ENCODE measurements around the gene C19orf81.

C19orf81 gene

DNA sequence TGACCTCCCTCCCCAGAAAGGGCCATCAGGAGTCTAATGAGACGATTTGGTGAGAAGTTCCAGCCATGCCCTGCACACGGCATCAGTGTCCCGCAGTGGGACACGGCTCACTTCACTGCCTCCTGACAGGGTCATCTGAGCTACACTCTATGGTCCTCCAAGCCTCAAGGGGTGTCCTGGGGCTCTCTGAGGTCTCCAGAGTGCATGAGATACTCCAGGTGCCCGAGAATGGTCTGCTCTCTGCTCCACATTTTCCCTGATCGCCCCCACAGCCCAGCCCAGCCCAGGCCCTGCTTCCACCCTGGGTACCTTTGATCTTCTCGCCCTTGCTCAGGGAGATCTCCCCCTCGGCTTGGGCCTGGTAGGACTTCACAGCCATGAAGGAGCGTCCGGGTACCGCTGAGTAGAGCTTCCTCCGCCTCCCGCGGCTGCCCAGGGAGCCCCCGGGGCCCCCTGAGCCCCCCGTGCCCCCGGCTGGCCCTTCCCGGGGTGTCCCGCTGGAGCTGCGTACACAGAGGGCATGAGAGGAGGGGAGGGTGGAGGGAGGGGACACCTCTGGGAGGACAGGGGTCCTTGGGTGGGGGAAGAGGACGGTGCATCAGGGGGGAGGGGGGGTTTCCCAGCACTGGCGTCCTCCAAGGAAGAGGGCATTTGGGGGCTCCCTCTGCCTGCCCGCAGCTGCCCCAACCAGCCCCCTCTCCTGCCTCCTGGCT is 53.1 kb downstream of the C19orf81 start:
- Histone ChIP-seq H3K4me1 (ENCODE audit: control insufficient read depth, insufficient read depth, low read length, poor library complexity, severe bottlenecking) (no peaks in the 10 kb centered on the region), H3K4me3 (ENCODE audit: extremely low read depth, insufficient read depth, low read length, poor library complexity, severe bottlenecking) (no peak overlapping the region), H3K9me3 (ENCODE audit: control insufficient read depth, low read length) (no peaks in the 10 kb centered on the region), H3K36me3 (ENCODE audit: control insufficient read depth, insufficient read depth, low read length) (no peaks in the 10 kb centered on the region), H3K27ac (ENCODE audit: low read depth, low read length, severe bottlenecking) (no peak overlapping the region)
- 88 to 89% methylated on average over 7 to 13 of the region's 23 CpGs for WGBS, 2 experiments (ENCODE audit: insufficient coverage in 2 of 2)

DNA sequence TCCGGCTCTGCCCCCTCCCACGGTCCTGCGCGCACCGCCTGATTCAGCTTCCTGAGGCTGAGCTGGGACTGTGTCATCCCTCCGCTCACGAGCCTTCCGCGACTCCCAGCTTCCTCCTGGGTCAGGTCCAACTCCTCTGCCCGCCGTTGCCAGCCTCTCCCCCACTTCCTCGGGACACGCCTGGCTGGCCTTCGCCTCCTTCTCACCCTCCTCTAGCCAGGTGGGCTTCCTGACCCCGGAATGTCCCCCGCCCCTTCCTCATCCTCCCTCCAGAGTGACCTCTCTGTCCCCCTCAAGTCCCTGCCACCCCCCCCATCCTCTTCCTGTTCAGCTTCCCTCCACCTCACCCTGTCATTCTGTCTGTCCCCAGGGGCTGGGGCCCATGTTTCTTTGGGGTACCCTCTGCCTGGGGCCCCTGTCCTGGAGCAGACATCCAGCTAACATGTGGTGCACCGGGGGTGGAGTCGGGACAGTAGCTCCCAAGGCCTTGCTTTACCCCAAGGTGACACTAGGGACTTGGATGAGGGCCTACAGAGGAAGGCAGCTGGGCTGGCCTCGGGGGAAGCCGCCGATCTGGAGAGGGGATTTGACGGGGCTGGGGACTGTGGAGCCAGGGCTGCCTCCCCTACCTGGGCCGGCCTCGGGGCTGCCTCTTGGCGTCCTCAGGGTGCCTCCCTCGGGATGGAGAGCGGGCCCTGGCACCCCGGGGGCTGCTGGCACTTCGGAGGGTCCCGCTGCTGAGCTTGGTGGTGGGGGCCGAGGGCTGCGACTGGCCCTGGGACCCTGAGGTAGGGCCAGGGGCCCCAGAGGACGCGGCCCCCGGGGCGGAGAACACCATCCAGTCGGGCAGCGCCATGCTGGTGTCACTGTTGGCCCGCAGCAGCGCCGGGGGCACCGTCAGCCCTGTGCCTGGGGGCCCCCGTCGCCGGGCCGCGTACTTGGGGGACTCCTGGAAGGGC is 53.9 kb downstream of the C19orf81 start:
- H3K27ac ChIP-seq (ENCODE audit: low read depth, low read length, severe bottlenecking) = no peak overlapping the region
- 81 to 87% methylated on average over 23 to 38 of the region's 47 CpGs for WGBS, 2 experiments (ENCODE audit: insufficient coverage in 2 of 2)
- no peak overlapping the region for H3K4me3 ChIP-seq (ENCODE audit: extremely low read depth, insufficient read depth, low read length, poor library complexity, severe bottlenecking)
- no peaks in the 10 kb centered on the region for H3K4me1 ChIP-seq (ENCODE audit: control insufficient read depth, insufficient read depth, low read length, poor library complexity, severe bottlenecking)
- H3K36me3 ChIP-seq (ENCODE audit: control insufficient read depth, insufficient read depth, low read length) = no peaks in the 10 kb centered on the region
- H3K9me3 ChIP-seq (ENCODE audit: control insufficient read depth, low read length) = no peaks in the 10 kb centered on the region

DNA sequence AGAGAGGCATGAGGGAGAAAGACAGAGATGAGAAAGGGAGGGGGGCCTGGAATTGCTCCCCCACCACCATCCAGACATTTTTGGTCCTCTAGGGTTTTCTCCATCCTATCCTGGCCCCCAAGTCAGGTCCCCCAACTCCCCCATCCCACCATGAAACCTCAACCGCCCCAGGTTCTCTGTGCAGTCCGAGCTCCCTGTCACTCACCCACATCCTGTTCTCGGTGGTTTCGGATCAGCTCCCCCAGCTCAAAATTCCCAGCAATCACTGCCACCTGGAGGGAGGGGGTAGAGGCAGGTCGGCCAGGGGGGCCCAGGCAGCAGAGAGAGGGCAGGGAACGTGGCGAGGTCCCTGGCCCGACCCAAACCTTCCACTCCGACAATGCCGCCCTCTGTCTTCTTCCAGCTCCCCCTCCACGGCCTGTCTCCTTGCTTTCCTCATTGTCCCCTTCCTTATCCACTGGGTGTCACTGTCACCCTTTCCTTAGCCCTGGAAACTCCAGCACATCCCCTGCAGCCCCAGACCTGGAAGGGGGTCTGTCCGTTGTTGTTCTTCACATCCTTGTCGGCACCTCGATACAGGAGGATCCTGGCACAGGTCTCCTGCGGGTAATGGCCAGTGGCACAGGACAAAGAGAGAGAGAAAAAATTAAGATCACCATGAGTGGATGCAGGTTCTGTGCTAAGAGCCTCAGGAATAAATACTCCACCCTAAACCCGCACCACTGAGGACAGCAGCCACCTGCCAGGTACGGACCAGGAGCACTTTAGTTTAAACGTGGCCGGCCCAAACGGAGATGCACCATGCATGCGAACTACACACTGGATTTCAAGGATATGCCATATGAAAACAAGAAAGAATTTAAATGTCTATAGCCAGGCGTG is 54.9 kb downstream of the C19orf81 start:
- no peaks in the 10 kb centered on the region for H3K4me1 ChIP-seq (ENCODE audit: control insufficient read depth, insufficient read depth, low read length, poor library complexity, severe bottlenecking)
- no peaks in the 10 kb centered on the region for H3K9me3 ChIP-seq (ENCODE audit: control insufficient read depth, low read length)
- no peaks in the 10 kb centered on the region for H3K36me3 ChIP-seq (ENCODE audit: control insufficient read depth, insufficient read depth, low read length)
- 55 to 57% methylated on average over 13 to 21 of the region's 22 CpGs for WGBS, 2 experiments (ENCODE audit: insufficient coverage in 2 of 2)
- H3K27ac ChIP-seq (ENCODE audit: low read depth, low read length, severe bottlenecking) = no peak overlapping the region
- H3K4me3 ChIP-seq (ENCODE audit: extremely low read depth, insufficient read depth, low read length, poor library complexity, severe bottlenecking) = no peak overlapping the region

DNA sequence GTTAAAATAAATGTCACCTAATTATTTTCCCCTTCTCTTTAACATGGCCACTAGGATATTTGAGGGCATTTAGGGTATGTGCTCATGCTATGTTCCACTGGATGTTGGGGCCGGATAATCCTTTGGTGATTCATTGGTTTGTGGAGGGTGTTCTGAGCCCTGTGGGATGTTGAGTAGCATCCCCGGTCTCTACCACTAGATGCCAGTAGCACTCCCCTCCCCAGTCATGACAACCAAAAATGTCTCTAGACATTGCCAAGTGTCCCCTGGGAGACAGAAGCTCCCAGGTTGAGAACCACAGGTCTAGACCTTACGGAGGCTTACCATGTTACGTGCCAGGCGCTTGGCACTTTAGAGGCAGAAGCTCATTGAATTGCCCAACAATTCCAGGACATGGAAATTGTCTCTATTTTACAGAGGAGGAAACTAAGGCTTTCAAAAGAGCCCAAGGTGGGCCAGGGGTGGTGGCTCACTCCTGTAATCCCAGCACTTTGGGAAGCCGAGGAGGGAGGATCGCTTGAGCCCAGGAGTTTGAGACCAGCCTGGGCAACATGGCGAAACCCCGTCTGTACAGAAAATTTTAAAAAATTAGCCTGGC is 56.3 kb downstream of the C19orf81 start:
- H3K9me3 ChIP-seq (ENCODE audit: control insufficient read depth, low read length) = no peaks in the 10 kb centered on the region
- H3K4me1 ChIP-seq (ENCODE audit: control insufficient read depth, insufficient read depth, low read length, poor library complexity, severe bottlenecking) = no peaks in the 10 kb centered on the region
- H3K27ac ChIP-seq (ENCODE audit: low read depth, low read length, severe bottlenecking) = no peak overlapping the region
- H3K4me3 ChIP-seq (ENCODE audit: extremely low read depth, insufficient read depth, low read length, poor library complexity, severe bottlenecking) = no peak overlapping the region
- no peaks in the 10 kb centered on the region for H3K36me3 ChIP-seq (ENCODE audit: control insufficient read depth, insufficient read depth, low read length)
- WGBS, 2 experiments (ENCODE audit: insufficient coverage in 2 of 2) = 69 to 75% methylated on average over 6 to 7 of the region's 9 CpGs

DNA sequence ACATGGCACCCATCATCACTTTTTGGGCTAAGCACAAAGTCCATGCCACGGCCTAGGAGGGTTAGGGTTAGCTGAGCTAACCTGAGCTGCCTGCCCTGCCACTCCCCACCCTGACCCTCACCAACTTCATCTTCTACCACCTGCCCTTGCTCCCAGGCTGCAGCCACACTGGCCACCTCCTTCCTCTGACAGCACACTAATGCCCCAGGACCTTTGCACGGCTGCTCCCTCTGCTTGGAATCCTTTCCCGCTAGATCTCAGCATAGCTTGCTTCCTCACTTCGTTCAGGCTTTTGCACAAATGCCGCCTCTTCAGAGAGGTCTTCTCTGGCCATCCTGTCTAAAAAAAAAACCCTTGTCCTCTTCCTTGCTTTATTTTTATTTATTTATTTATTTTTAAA is 57.1 kb downstream of the C19orf81 start:
- WGBS, 2 experiments (ENCODE audit: insufficient coverage in 2 of 2) = 68 to 80% methylated on average over 3 to 5 of the region's 5 CpGs
- no peaks in the 10 kb centered on the region for H3K9me3 ChIP-seq (ENCODE audit: control insufficient read depth, low read length)
- H3K27ac ChIP-seq (ENCODE audit: low read depth, low read length, severe bottlenecking) = no peak overlapping the region
- no peaks in the 10 kb centered on the region for H3K4me1 ChIP-seq (ENCODE audit: control insufficient read depth, insufficient read depth, low read length, poor library complexity, severe bottlenecking)
- H3K4me3 ChIP-seq (ENCODE audit: extremely low read depth, insufficient read depth, low read length, poor library complexity, severe bottlenecking) = no peak overlapping the region
- peaks cover 3% of the 10 kb centered on the region for H3K36me3 ChIP-seq (ENCODE audit: control insufficient read depth, insufficient read depth, low read length)

DNA sequence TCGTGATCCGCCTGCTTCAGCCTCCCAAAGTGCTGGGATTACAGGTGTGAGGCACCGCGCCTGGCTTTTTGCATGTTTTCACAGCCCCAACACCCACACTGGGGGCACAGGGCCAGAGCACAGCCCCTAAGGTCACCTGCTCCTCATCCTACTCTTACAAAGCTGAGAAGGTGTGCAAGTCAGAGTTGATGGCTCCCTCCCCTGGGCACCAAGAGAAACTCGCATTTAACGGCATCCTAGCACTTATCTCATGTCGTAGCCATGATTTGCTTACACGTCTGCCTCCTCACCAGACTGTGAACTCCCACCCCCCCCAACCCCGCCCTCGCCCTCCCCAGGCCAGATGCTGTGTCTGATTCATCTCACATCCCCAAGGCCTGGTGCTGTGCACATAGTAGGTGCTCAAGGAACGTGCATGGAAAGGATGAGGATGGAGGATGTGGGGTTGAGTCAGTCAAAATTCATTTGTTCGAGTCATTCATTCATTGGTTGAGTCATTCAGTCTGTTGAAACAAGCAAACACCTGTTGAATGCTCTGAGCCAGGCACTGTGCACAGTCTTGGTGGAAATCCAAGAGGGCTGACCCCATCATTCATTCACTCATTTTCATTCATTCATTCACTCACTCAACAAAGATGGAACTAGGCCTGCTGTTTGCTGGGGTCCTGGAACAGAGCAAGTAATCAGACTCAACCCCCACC is 59.1 kb downstream of the C19orf81 start:
- WGBS, 2 experiments (ENCODE audit: insufficient coverage in 2 of 2) = 75 to 79% methylated on average over 8 to 10 of the region's 12 CpGs
- H3K36me3 ChIP-seq (ENCODE audit: control insufficient read depth, insufficient read depth, low read length) = peaks cover 3% of the 10 kb centered on the region
- no peaks in the 10 kb centered on the region for H3K9me3 ChIP-seq (ENCODE audit: control insufficient read depth, low read length)
- H3K4me3 ChIP-seq (ENCODE audit: extremely low read depth, insufficient read depth, low read length, poor library complexity, severe bottlenecking) = no peak overlapping the region
- no peak overlapping the region for H3K27ac ChIP-seq (ENCODE audit: low read depth, low read length, severe bottlenecking)
- H3K4me1 ChIP-seq (ENCODE audit: control insufficient read depth, insufficient read depth, low read length, poor library complexity, severe bottlenecking) = no peaks in the 10 kb centered on the region
